GM12878 (cell line): ENCODE data around the gene RIPPLY3.

Experiments used
- CTCF ChIP-seq, 3 experiments: IDR thresholded peaks in 2 of 3; conservative IDR thresholded peaks in 1 of 3; 2 replicates each; pipeline ENCODE4 v1.5.1; 2011; ENCODE audit warnings: low read depth in 3 of 3, low read length in 3 of 3, mild to moderate bottlenecking in 3 of 3, control low read depth in 2 of 3, moderate library complexity in 2 of 3, inconsistent platforms in 1 of 3, mixed read lengths in 1 of 3; ENCODE audit not compliant: control insufficient read depth in 2 of 3, insufficient read depth in 1 of 3; ENCODE audit errors: extremely low read depth in 1 of 3
- E4F1 ChIP-seq: fragments of 450-650 bp; IDR thresholded peaks from 2 replicates; pipeline ENCODE4 v1.6.1; 2018; ENCODE audit warnings: borderline replicate concordance, mild to moderate bottlenecking; ENCODE audit not compliant: partially characterized antibody
- GABPA ChIP-seq: IDR thresholded peaks from 2 replicates; pipeline ENCODE4 v1.6.1; 2014; ENCODE audit warnings: antibody characterized with exemption, low read depth, mild to moderate bottlenecking, inconsistent platforms
- MAX ChIP-seq: IDR thresholded peaks from 2 replicates; pipeline ENCODE4 v1.6.1; 2012; ENCODE audit warnings: low read depth, low read length, improper control_type of control experiment
- POLR2A ChIP-seq: IDR thresholded peaks from 2 replicates; pipeline ENCODE4 v1.6.1; 2011; ENCODE audit warnings: low read depth, mild to moderate bottlenecking, low read length
- PRDM15 ChIP-seq: fragments of 450-650 bp; formaldehyde crosslinking; IDR thresholded peaks from 2 replicates; pipeline ENCODE4 v1.4.0; 2020; ENCODE audit warnings: mild to moderate bottlenecking, moderate library complexity
- YBX1 ChIP-seq: fragments of 450-650 bp; IDR thresholded peaks from 2 replicates; pipeline ENCODE4 v1.6.1; 2016; ENCODE audit warnings: antibody characterized with exemption
- ZNF274 ChIP-seq: IDR thresholded peaks from one replicate; pipeline ENCODE4 v1.8.0; 2011; ENCODE audit not compliant: insufficient read length, insufficient read depth

- TF ChIP-seq E4F1 = no peak
- TF ChIP-seq PRDM15 (CRISPR knock-in tag) = no peak
- no peak for TF ChIP-seq POLR2A
- no peak for TF ChIP-seq ZNF274
- TF ChIP-seq MAX = no peak
- no peak for TF ChIP-seq YBX1
- TF ChIP-seq GABPA = no peak
- no peak for TF ChIP-seq CTCF (IDR thresholded peaks at IDR 0.05 in 2 of 3, conservative IDR thresholded peaks at IDR 0.05 in 1 of 3; ENCODE audit: control insufficient read depth in 2 of 3, extremely low read depth in 1 of 3, insufficient read depth in 1 of 3, low read depth in 3 of 3, low read length in 3 of 3)
These were observed 7.2 kb upstream of the RIPPLY3 start for GRCh38 chr21:36999131-36999898.
